A204.1 (cell line): Measurements from ENCODE around the gene TRABD2B.

Experiments used
- FAIRE-seq: peaks from 2 replicates; lab custom pipeline; 2012; peaks lifted over from hg19 to GRCh38; lab: Jason Lieb, UNC

TRABD2B gene

DNA sequence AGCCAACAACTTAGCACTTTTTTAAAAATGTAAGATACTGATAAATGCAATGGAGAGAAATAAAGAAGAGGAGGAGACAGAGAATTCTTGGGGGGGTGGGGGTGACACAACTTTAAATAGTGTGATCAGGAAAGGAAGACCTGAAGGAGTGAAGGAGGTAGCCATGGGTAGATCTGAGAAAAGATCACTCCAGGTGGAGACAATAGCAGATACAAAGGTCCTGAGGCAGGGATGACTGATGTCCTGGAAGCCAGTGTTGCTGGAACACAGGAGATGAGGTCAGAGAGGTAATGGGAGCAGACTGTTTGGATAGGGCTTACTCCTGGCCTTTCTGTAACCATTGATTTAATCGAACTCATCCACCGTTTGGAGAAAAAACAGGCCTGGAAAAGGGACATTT is 24.6 kb upstream of the TRABD2B start:
- no peak for FAIRE-seq

DNA sequence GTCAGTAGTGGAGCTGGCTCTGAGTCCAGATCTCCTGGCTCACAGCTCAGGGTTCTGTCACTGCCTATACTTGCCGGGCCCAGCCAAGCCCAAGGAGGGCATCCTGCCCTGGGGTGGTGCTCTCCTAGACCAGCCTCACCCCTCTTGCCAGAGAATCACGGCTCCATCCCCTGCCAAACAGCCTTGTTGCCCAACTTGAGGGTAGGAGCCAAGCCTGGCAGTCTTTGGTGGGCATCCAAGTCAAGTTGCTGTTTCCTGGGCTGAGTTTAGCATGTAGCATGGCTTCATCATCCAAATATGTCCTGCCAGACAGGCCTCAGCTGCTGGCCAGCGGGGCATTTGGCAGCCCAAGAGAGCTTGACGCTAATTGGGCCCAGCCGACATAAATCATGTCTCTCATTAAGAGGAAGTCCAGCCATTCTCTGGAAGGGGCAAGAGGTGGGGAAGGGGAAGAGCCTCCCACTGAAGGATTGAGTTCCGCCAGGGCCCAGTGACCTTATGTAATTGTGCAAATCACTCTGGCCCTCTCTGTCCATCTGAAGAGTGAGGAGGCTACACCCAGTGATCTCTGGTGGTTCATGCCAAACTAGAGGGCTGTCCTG is 22.6 kb upstream of the TRABD2B start:
- FAIRE-seq = no peak

DNA sequence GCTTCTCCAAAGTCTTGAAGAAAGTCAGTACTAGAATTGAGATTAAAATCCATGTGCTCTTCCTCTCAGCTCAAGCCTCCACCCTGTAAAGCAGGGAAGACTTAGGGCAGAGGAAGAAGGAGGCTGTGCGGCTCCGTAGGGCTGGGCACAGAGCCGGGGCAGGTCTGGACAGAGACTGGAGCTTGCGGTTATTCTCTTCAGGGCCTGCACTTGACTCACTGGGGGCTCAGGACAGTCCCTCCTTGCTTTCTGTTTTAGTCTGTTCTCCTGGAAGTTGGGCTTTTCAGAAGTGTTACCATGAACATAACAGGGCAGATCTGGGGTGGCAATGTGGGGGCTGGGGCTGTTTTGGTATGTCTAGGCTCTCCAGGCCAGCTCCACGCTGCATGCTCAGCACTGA is 21.6 kb upstream of the TRABD2B start:
- no peak for FAIRE-seq

DNA sequence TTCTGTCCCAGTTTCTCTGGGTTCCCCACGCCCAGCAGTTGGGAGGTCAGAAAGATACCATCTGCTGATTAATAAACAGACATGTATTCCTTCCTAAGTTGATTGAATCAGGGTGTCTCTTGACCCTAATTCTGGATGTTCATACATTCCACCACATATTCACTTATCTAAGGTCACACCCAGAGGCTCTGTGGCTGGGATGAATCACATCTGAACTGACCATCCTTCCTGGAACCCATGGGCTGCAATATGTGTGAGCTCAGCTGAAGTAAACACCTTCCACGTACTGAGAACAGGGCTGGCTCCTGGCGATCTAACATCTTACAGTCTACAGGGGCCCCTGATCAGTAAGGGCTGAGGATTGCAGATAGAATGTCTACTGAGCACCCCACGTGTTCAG is 20.5 kb upstream of the TRABD2B start:
- FAIRE-seq = no peak

DNA sequence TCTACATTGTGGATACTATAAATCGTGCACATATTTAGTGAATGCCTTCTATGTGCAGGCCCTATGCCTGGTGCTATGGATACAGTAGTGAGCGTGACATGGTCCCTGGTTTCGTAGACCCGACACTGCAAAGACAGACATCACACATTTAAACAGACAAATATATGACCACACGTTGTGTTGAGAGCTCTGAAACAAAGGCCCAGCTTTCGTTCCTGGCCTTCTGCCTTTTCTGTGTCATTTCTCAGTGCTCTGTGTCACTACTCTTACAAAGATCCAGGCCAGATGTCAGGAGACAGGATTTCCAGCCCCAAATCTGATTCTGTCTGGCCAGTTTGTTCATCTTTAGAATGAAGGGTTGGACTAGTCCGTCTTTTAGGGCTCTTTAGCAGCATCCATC is 19.3 kb upstream of the TRABD2B start:
- no peak for FAIRE-seq

DNA sequence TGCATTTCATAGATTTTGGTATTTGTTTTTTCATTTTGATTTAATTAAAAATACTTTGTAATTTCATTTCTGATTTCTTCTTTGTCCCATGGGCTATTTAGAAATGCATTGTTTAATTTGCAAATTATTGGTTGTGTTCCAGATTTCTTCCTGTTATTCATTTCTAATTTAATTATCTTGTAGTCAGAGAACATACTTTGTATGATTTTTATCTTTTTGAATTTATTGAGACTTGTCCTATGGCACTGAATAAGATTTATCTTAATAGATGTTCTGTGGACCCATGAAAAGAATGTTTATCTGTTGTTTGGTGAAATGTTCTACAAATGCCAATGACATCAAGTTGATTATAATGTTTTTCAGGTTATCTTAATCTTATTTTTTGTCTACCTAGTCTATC is 16.1 kb upstream of the TRABD2B start:
- FAIRE-seq = peak; percentile 46

DNA sequence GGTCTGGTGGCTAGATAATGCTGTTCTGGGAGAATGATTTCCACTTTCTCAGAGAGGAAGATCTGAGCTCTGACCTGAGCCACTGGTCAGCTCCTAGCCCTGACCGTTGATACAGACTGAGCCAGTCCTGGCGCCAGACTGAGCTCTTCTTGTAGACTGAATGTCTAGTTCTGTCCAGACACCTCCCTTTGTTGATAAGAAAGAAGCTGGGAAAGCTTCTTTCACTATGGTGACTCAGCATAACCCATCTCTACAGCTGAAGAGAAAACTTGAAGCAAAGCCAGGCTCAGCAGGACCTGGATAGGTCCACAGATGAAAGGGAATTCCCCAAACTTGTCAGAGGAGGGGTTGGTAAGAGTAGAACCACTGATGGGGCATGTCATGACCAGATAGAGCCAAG is 9.9 kb upstream of the TRABD2B start:
- FAIRE-seq = no peak

DNA sequence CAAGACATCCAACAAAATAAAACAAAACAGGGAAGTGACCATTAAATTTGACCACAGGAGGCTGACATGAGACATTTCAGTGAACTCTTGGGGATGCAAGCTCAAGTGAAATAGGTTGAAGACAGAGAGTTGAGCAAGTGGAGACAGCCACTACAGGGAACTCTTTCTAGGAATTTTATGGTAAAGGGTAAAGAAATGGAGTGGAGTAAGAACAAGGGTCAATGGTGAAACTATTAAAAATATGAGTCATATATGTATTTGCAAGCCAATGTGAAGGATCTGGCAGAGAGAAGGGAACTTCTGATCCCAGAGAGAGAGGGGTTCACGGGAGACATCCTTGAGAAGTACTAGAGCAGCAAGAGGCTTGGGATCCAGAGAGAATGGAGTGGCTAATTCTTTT is 9.1 kb upstream of the TRABD2B start:
- FAIRE-seq = no peak

DNA sequence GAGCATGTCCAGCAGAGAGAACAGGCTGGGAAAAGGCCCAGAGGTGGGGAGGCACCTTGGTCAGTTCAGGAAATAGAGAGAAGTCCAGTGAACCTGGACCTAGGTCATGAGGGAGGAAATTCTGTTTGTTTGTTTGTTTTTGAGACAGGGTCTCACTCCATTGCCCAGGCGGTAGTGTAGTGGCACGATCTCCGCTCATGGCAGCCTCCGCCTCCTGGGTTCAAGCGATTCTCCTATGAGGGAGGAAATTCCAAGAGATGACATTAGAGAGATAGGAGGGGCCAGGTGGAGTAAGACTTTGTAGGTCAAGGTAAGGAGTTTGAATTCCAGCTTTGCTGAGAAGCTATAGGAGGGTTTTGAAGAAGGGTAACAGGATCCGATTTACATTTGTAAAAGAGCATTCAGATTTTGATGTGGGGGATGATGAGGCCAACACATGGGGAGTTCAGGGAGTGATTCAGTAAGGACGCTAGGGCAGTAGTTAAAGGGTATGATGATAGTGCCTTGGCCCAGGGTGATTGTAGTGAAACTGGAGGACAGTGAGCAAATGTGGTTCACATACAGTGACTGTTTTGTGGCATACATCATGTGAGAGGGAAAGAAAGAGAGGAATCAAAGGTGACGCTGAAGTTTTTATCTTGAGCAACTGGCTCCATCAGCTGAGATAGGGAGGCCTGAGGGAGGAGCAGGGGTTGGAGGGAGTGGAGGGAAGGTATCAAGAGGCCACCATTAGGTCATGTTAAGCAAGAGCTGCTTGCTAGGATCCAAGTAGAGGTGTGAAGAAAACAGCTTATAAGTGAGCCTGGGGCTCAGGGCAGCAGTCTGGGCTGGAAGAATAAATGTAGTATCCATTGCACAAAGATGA is 8.3 kb upstream of the TRABD2B start:
- FAIRE-seq = no peak

DNA sequence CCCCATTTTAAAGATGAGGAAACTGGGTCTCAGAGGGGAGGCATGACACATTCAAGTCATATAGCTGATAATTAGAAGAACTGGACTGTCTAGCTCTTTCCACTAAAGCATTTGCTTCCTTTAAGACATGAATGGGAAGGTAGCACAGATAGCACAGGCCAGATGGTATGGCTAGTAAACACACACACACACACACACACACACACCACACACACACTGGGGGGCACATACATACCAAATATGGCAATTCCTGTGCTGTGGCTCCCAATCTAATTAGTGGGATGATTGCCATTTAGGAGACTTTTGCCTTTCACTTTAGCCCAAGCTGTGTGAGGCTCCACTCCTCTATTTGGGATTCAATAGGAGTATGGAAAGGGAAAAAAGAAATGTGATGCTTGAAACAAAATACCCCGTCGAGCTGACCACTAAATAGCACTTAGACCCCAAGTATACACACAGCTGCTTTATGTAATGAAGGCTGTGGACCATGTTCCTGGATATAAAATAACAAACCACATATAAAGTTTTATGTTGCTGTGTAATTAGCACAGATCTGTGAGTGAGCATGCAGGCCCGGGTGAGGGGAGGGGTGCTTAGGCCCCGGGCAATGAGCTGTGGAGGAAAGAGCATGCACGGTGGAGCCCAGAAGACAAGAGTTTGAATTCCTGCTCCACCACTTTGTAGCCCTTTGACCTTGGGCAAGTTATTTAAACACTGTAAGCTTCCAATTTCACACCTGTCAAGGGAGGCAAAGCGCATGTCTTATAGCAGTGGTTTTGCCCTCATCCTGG is 6.8 kb upstream of the TRABD2B start:
- FAIRE-seq = no peak

DNA sequence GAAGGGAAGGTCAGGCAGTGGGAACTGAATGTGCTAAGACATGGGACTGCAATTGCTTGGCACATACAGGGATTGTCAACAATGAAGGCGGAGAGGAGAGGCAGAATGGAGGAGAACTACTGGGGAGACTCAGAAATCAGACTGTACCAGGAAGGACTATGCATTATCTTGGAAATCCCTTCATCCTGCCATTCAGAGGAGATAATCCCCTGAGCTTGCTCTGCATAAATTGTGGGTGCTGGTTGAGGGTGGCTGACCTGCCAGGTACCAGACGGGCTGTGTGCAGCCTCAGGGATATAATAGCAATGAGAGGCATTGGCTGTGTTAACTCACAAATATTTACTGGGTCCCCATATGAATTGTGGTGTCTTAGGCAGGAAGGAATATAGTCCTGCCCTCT is 5.0 kb upstream of the TRABD2B start:
- no peak for FAIRE-seq

DNA sequence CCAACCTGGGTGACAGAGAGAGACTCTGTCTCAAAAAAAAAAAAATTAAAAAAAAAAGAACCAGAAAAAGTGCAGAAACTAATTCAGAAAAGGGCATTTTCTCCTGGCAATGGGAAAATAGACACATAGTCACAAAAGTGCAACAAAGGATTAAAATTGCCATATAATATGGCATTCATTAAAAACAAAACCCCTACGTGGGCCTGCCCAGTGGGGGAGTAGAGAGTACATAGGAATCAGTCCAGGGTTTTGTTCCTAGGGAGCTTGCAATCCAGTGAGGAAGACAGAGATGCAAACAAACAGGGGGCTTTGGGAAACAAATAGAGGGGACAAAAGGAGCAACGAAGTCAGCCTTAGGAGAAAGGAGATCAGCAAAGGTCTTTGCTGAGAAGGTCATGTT is 4.5 kb upstream of the TRABD2B start:
- no peak for FAIRE-seq

DNA sequence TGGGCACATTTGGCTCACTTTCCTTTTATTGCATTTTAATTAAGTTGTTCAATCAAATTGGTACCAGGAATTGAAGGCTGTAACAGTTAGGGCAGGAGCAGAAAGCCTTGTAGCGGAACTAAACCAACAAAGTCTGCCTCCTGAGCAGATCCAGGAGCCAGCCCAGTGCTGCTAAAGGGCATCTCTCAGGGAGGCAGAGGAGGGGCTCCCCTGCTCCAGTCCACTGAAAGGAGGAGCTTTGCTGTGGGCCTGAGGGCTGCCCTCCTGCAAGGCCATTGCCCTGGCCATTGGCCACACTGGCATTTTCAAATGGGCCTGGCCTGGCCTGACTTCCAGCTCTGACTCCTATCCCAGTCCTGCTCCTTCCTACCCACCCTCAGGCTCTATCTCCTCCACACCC is 3.7 kb upstream of the TRABD2B start:
- FAIRE-seq = no peak

DNA sequence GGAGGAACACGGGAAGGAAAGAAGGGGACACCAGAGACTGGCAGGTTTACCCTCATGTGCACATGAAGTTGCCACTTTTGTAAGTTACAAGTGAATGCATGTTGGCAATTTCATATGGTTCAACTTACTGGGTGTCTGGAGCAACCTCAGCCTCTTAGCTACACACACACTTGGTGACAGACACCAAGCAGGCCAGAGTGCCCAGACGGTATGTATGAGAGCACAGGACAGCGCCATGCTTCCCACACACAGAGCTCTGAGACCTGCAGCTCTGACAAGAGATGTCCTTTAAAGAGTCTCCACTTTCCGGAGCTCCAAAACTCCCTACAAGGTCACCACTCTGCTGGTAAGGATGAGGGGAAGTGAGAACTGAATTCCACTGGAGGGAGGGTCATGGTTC is 1.9 kb upstream of the TRABD2B start:
- FAIRE-seq = no peak

DNA sequence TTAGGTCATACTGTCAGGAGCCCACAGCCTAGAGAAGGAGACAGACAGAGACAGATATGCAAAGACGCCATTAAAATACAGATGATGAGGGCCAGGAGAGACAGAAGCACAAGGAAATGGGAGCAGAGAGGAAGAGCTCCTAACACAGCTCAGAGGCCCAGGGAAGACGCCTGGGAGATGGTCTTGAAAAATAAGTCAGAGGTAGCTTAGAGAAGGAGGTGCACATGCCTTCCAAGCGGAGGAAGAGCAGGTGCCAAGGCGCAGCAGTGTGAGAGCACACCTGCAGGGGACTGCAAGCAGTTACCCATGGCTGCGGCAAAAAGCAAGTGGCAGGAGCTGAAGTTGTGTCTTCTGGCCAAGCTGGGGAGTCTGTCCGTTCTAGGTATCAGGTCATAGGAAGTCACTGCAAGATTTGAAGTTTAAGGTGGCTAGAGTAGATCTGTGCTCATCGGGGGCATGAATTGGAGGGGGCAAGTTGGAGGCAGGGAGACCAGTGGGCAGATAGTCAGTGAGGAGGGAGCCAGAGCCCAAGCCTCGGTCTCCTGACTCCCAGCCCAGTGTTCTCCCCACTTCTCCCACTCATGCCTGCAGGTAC is 1.3 kb upstream of the TRABD2B start:
- FAIRE-seq = no peak

DNA sequence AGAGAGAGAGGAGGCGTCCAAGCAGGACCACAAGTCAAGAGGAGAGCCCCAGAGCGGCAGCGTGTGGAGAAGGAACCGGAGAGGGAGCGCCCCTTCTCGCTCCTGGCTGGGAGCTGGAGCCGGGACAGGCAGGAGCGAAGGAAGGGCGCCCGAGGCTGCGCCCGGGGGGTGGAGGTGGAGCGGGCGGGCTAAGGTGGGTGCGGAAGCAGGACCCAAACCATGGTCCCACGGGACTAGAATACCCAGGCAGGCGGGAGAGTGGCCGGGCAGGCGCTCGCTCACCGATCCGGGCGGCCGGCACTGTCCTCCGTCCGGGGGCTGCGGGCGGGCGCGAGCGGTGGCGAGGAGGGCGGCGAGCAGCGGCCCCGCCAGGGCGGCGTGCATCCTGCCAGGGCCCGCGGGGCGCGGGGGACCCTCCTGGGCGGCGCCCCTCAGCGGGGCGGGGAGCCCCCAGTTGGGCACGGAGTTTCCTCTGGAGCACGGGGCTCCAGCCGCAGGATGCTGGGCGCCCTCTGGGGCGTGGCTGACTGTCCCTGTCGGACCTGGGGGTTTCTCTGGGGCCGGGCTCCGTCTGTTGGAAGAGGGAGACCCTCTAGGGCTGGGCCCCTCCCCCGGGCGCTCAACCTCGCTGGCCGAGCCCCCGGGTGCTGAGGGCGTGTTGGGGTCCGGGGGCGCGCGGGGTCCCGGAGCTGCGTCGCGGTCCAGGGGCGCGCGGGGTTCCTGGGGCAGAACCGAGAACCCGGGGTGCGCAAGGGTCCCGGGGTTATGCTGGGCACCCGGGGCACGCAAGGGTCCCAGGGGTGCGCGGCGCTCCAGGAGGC is 569 bp downstream of the TRABD2B start:
- FAIRE-seq = no peak

DNA sequence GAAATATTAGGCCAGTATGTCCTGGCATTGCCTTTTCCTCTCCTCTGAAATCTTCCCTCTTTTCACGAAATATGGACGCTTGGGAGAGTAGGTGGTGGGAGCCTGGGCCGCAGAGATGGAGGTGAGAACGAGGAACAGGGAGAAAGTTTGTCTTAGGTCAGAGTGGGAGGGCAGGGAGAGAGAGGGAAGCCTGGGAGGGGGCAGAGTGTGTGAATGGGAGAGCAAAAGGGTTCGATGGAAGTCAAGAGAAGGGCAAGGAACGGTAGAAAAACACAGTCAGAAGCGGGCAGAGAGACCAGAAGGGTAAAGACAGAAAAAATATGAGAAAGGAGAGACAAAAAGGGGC is 1.2 kb downstream of the TRABD2B start:
- no peak for FAIRE-seq

DNA sequence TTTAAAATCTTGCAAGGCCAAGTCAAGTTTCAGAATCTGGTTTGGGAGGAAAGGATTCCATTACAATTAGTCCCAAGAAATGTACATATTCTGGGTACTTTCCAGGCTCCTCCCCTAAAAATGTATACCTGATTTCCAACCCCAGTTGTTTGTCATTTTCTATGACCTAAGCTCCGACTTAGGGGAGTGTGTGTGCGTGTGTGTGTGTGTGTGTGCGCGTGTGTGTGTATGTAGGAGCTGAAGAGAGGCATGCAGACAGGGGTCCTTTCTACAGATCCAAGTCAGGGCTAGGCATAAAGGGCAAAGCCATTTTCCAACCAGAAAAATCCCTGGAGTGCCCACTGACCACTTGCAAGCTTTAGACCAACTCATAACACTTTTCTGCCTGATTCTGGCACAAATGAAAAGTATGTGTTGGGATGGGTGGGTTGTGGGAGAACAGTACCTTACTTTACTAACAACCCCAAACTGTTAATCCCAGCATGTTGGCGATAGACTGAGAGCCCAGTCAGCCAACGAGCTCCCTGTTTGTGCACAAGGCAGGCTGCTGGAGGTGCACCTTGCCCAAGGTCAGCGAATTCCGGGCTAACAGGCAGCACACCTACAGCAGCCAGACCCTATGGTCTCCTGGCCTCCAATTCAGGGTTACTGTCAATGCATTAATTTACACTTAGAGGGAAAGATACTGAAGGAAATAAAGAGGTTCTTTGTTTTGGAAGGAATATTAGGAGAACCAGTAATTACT is 1.7 kb downstream of the TRABD2B start:
- no peak for FAIRE-seq

DNA sequence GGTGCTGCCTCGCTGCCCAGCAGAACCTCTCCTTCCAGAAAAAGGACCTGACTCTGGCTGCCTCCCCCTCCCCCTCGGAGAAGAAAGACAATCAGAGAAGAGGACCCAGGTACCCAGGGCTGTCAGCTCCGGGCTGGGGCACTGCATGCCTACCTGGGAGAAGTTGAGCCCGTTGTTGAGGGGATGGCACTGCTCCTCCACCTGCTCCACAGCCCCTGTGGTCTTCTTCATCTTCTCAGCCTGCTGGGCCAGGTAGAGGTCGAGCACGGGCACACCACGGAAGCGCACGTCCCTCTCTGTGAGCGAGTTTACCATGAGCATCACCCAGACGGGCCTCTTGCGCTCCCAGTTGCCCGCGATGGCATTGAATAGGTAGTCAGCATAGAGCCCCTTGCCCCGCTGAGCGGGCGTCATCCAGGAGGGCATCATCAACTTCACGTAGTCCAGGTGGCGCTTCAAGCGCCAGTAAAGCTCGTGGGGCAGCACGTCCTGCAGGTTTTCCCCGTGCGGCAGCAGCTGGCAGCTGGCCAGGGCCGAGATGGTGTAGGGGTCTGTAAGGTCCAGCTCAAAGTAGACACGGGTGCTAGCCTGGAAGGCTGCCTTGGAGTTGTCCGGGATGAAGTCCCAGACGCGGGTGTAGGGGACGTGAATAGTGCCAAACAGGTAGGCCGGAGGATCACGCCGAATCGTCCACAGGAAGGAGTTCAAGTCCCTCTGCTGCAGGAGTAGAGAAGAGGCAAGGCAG is 3.1 kb downstream of the TRABD2B start:
- no peak for FAIRE-seq

DNA sequence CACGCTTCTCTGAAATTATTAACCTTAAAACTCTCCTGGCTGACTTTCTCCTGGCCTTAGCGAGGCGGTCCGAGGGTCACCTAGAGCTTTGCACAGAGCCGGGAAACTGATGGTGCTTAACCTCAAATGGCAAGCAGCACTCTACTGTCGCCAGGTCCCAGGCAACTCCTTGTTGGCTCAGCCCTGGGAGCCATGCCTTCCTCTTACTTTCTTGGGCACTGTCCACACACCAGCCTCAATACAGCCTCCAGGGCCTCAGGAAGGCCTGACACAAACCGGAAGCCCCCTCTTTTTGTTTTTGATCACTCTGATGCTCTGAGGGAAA is 3.8 kb downstream of the TRABD2B start:
- FAIRE-seq = no peak
